ENCODE results near the gene GRID1.

- no peak for TF ChIP-seq POLR2A (IDR thresholded peaks at IDR 0.05)
- no peak for TF ChIP-seq CTCF (IDR thresholded peaks at IDR 0.05 in 8 of 11, conservative IDR thresholded peaks at IDR 0.05 in 3 of 11)
- no peak for TF ChIP-seq POLR2AphosphoS5 (IDR thresholded peaks at IDR 0.05)
These were observed 698.1 kb downstream of the GRID1 start for GRCh38 chr10:85668522-85668921.
